GM12891 (cell line): ENCODE results near the gene SPAG9.

Experiments
- POLR2A ChIP-seq: IDR thresholded peaks from 2 replicates; pipeline ENCODE4 v1.6.1; 2011; ENCODE audit warnings: low read depth, low read length, control low read depth
- TAF1 ChIP-seq: IDR thresholded peaks from 2 replicates; pipeline ENCODE4 v1.6.1; 2011; ENCODE audit warnings: low read depth, low read length, control low read depth

DNA sequence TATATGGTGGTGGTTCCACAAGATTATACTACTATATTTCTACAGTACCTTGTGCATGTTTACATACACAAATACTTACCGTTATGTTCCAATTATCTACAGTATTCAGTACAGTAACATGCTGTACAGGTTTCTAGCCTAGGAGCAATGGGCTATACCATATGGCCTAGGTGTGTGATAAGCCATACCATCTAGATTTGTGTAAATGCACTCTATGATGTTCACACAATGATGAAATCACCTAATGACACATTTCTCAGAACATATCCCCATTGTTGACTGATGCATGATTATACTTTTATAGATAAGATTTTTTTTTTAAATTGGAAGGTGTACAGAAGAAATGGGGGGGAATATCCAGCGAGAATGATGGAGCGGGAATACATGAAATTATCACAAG, 131.5 kb downstream of the SPAG9 start:
- TF ChIP-seq POLR2A (no peak), TAF1 (no peak)
